GM18511 (cell line): Measurements from ENCODE around the gene UBE3A.

Experiments
- ATAC-seq: cut with Tn5 transposase; IDR thresholded peaks from one replicate; pipeline ENCODE4 v1.9.1; 2021; ENCODE audit warnings: mild to moderate bottlenecking, moderate library complexity; ENCODE audit not compliant: unreplicated experiment

UBE3A gene

GRCh38 chr15:25335279-25335678 lies 103.5 kb downstream of the UBE3A start:
- ATAC-seq: no peak

DNA sequence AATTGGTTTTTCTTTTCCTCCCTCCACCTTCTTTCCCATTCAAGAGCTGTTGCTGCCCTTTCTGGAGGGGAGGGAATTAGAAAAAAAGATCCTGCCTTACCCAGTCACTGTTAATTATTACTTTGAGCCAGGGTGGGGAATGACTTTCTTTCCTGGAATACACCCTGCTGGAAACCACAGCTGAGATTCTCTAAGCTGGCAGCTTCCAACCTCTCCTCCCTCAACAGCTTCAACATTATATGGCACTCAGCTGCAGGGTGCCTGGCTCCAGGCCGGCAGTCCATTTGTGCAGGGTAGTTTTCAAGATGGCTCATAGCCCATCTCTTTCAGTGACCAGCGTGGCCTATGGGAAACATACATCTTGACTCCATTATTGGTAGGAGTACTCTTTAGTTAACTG lies 105.8 kb downstream of the UBE3A start:
- no peak for ATAC-seq

DNA sequence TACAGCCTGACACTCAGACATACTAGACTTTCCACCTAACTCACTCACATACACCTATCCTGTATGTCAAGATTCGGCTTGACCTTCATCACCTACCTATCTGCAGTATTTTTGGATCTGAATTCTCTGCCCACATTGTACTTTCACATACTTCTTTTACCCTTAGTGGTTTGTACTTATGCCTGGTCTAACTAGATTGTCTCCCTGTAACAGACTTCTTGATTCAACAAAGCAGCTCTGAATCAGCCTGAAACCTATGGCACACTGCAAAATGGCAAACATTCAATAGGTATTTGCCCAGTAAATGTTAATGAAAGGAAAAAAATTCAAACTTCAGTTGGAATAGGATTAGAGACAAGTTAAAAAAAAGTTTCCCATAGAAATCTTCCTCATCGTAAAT lies 106.5 kb downstream of the UBE3A start:
- no peak for ATAC-seq

DNA sequence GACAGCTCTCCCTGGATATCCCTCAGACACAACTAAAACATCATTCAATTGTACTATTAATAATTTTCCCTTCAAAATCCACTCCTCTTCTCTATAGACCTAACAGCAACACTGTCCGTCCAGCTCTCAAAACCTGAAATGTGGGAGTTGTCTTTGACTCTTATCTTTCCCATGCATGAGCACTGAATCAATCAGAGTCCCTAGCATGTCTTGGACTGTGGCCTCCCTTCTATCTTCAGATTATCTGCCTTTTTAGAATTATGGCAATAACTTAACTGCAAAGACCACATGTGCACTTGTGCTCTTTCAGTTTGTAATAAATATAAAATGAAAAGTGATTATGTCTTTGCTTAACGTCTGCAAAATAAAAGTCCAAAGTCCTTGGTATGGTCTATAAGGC lies 107.0 kb downstream of the UBE3A start:
- ATAC-seq: no peak

DNA sequence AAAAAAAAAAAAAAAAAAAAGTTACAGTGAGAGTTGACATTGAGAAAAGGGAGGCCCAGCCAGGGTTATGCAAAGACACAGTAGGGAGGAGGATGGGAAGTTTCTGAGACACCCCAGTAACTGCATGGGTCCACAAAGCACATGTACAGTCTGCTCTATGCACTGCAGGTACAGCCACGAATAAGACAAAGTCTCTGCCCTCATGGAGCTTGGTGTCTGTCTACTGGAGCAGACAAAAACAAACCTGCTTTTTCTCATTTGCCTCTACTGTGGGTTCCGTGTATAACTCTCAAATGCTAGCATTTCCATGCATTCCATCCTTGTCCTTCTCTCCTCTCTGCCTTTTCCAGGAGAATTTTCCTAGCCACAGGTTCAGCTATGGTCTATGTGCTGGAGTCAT lies 107.4 kb downstream of the UBE3A start:
- no peak for ATAC-seq

DNA sequence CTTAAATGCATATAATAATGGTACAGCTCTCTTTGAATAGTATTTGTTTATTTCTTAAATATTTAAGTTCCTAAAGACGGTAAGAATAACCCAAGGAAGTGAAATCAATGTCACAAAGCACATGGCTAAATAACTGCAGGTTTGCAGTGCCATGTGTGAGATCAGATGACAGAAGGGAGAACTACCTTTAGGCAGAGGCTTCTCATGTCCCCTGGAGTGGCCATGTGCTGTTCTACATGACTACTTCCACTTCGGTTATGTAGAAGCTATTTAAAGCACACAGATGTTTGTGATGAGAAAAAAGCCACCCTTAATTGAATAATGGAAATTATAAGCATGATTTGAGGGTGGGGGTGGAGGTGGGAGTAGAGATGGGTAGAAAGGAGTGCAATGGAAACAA lies 109.1 kb downstream of the UBE3A start:
- ATAC-seq: no peak

DNA sequence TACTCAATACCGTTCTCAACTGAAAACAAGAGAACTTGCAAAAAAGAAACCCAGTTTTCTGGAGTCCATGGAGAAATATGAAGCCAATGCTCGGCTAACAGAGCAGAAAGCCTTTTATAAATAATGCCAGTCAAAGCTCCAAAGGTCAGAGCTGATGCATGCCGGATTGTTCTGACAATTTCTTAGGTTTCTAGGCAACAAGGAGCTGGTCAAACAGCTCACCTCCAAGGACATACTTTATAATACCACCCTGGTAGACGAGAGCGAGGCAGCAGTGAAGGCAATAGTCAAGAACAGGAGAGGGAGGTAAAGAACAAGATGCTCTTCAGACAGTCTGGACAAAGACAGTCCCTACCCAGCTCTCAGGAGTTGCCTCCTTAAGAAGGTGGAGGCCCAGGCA lies 111.1 kb downstream of the UBE3A start:
- no peak for ATAC-seq

DNA sequence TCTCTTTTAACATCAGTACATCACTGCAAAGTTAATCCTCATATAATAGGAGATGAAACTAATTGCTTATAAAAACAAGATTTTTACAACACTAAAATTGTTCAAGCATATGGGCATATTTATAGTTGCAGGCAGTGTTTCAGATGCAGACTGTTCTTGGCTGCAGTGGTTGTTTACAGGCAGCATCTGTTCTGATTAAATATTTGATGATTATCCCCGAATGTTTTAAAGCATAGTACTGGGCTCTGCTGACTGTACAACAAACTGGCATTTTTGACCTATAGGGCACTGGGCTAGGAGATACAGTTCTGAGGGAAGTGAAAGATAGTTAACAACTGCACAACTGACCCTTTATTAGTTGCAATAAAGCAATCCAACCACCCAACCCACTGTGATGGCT lies 113.6 kb downstream of the UBE3A start:
- no peak for ATAC-seq

DNA sequence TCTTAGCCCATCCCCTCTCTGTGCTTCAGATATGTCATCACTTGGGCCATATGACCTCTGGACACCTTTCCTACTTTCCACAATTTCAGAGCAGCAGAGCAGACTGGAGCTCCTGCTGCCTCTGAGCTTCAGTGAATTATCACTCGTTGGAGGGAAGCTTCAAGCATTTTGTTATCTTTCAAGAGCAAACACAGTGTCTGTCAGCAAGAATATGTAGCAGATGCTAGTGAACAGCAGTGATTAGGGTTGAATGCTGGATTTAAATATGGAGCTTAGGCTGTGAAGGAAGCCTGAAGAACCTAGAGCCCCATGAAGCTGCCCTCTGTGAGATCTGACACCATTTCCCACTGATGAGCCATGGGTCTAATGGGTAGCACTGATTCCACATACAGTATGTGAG lies 115.4 kb downstream of the UBE3A start:
- no peak for ATAC-seq

GRCh38 chr15:25287823-25288222 lies 151.0 kb downstream of the UBE3A start:
- no peak for ATAC-seq
